ENCODE measurements around the gene CDADC1.

Gene CDADC1

GRCh38 chr13:49220036-49220855 is 27.5 kb upstream of the CDADC1 start, which contains the start of gene MLNR:
TSS of gene MLNR (plus strand) at chr13:49220338. CDS start at chr13:49220338, 0 bp downstream.
- TF ChIP-seq FOXP2 (optimal IDR thresholded peaks at IDR 0.05; ENCODE audit: borderline replicate concordance, extremely low read depth, extremely low read length, insufficient read depth) (no peak), POLR2AphosphoS5 (IDR thresholded peaks at IDR 0.05; ENCODE audit: low read depth, low read length) (no peak)

GRCh38 chr13:49220856-49221589 is 26.7 kb upstream of the CDADC1 start:
- TF ChIP-seq REST (IDR thresholded peaks at IDR 0.05; ENCODE audit: insufficient read depth in 1 of 2, low read depth in 2 of 2, low read length in 2 of 2) (no peak), TAF1 (IDR thresholded peaks at IDR 0.05; ENCODE audit: borderline replicate concordance, insufficient read depth, low read length) (no peak), FOXP2 (optimal IDR thresholded peaks at IDR 0.05; ENCODE audit: borderline replicate concordance, extremely low read depth, extremely low read length, insufficient read depth) (no peak), SIN3A (IDR thresholded peaks at IDR 0.05; ENCODE audit: borderline replicate concordance, insufficient read depth, low read length) (no peak), POLR2AphosphoS5 (IDR thresholded peaks at IDR 0.05; ENCODE audit: low read depth, low read length) (no peak)

- TF ChIP-seq REST (IDR thresholded peaks at IDR 0.05; ENCODE audit: insufficient read depth in 1 of 2, low read depth in 2 of 2, low read length in 2 of 2) (no peak), FOXP2 (optimal IDR thresholded peaks at IDR 0.05; ENCODE audit: borderline replicate concordance, extremely low read depth, extremely low read length, insufficient read depth) (no peak), TAF1 (IDR thresholded peaks at IDR 0.05; ENCODE audit: borderline replicate concordance, insufficient read depth, low read length) (no peak), POLR2AphosphoS5 (IDR thresholded peaks at IDR 0.05; ENCODE audit: low read depth, low read length) (no peak), SIN3A (IDR thresholded peaks at IDR 0.05; ENCODE audit: borderline replicate concordance, insufficient read depth, low read length) (no peak)
Measured at GRCh38 chr13:49221590-49221965, 26.1 kb upstream of the CDADC1 start.

- TF ChIP-seq SIN3A (IDR thresholded peaks at IDR 0.05; ENCODE audit: borderline replicate concordance, insufficient read depth, low read length) (no peak), POLR2AphosphoS5 (IDR thresholded peaks at IDR 0.05; ENCODE audit: low read depth, low read length) (no peak), FOXP2 (optimal IDR thresholded peaks at IDR 0.05; ENCODE audit: borderline replicate concordance, extremely low read depth, extremely low read length, insufficient read depth) (no peak), REST (IDR thresholded peaks at IDR 0.05; ENCODE audit: insufficient read depth in 1 of 2, low read depth in 2 of 2, low read length in 2 of 2) (no peak), TAF1 (IDR thresholded peaks at IDR 0.05; ENCODE audit: borderline replicate concordance, insufficient read depth, low read length) (no peak)
Measured at GRCh38 chr13:49225223-49226042, 22.3 kb upstream of the CDADC1 start.

GRCh38 chr13:49226613-49227012 is 21.1 kb upstream of the CDADC1 start:
- no peak for TF ChIP-seq REST (IDR thresholded peaks at IDR 0.05; ENCODE audit: insufficient read depth in 1 of 2, low read depth in 2 of 2, low read length in 2 of 2)
- TF ChIP-seq SIN3A (IDR thresholded peaks at IDR 0.05; ENCODE audit: borderline replicate concordance, insufficient read depth, low read length) = no peak
- TF ChIP-seq POLR2AphosphoS5 (IDR thresholded peaks at IDR 0.05; ENCODE audit: low read depth, low read length) = no peak
- no peak for TF ChIP-seq TAF1 (IDR thresholded peaks at IDR 0.05; ENCODE audit: borderline replicate concordance, insufficient read depth, low read length)
- no peak for TF ChIP-seq FOXP2 (optimal IDR thresholded peaks at IDR 0.05; ENCODE audit: borderline replicate concordance, extremely low read depth, extremely low read length, insufficient read depth)
